ENCODE measurements around the gene SOHLH2.

Gene SOHLH2

GRCh38 chr13:36151591-36151990, 62.8 kb downstream of the SOHLH2 start:
- Histone ChIP-seq H3K4me3 (ENCODE audit: low read depth in 1 of 2, low read length in 2 of 2) (no peak overlapping the region), H3K9me3 (ENCODE audit: control insufficient read depth in 1 of 2, low read length in 2 of 2) (no peaks in the 10 kb centered on the region), H3K4me1 (ENCODE audit: control insufficient read depth in 1 of 2, insufficient read depth in 2 of 2, low read length in 2 of 2) (peaks cover 0 to 6% of the 10 kb centered on the region in 2 donors), H3K27ac (ENCODE audit: low read length) (no peak overlapping the region), H3K36me3 (ENCODE audit: control insufficient read depth in 1 of 2, insufficient read depth in 2 of 2, low read length in 2 of 2) (no peaks in the 10 kb centered on the region), H3K27me3 (ENCODE audit: low read depth, low read length) (no peaks in the 10 kb centered on the region)

- H3K27ac ChIP-seq (ENCODE audit: low read length): no peak overlapping the region
- no peaks in the 10 kb centered on the region for H3K27me3 ChIP-seq (ENCODE audit: low read depth, low read length)
- H3K9me3 ChIP-seq (ENCODE audit: control insufficient read depth in 1 of 2, low read length in 2 of 2): peaks cover 0 to 3% of the 10 kb centered on the region in 2 donors
- H3K4me3 ChIP-seq (ENCODE audit: low read depth in 1 of 2, low read length in 2 of 2): no peak overlapping the region
- no peaks in the 10 kb centered on the region for H3K36me3 ChIP-seq (ENCODE audit: control insufficient read depth in 1 of 2, insufficient read depth in 2 of 2, low read length in 2 of 2)
- H3K4me1 ChIP-seq (ENCODE audit: control insufficient read depth in 1 of 2, insufficient read depth in 2 of 2, low read length in 2 of 2): no peaks in the 10 kb centered on the region
Observed at GRCh38 chr13:36148446-36148845, 65.9 kb downstream of the SOHLH2 start.

GRCh38 chr13:36147330-36147729, 67.0 kb downstream of the SOHLH2 start:
- no peak overlapping the region for H3K4me3 ChIP-seq (ENCODE audit: low read depth in 1 of 2, low read length in 2 of 2)
- no peaks in the 10 kb centered on the region for H3K4me1 ChIP-seq (ENCODE audit: control insufficient read depth in 1 of 2, insufficient read depth in 2 of 2, low read length in 2 of 2)
- peaks cover 0 to 3% of the 10 kb centered on the region in 2 donors for H3K9me3 ChIP-seq (ENCODE audit: control insufficient read depth in 1 of 2, low read length in 2 of 2)
- H3K36me3 ChIP-seq (ENCODE audit: control insufficient read depth in 1 of 2, insufficient read depth in 2 of 2, low read length in 2 of 2): no peaks in the 10 kb centered on the region
- no peak overlapping the region for H3K27ac ChIP-seq (ENCODE audit: low read length)
- H3K27me3 ChIP-seq (ENCODE audit: low read depth, low read length): no peaks in the 10 kb centered on the region

GRCh38 chr13:36146511-36147269, 67.7 kb downstream of the SOHLH2 start:
- no peaks in the 10 kb centered on the region for H3K27me3 ChIP-seq (ENCODE audit: low read depth, low read length)
- H3K9me3 ChIP-seq (ENCODE audit: control insufficient read depth in 1 of 2, low read length in 2 of 2): peaks cover 0 to 3% of the 10 kb centered on the region in 2 donors
- no peaks in the 10 kb centered on the region for H3K4me1 ChIP-seq (ENCODE audit: control insufficient read depth in 1 of 2, insufficient read depth in 2 of 2, low read length in 2 of 2)
- H3K36me3 ChIP-seq (ENCODE audit: control insufficient read depth in 1 of 2, insufficient read depth in 2 of 2, low read length in 2 of 2): no peaks in the 10 kb centered on the region
- no peak overlapping the region for H3K27ac ChIP-seq (ENCODE audit: low read length)
- no peak overlapping the region for H3K4me3 ChIP-seq (ENCODE audit: low read depth in 1 of 2, low read length in 2 of 2)

- no peaks in the 10 kb centered on the region for H3K4me1 ChIP-seq (ENCODE audit: control insufficient read depth in 1 of 2, insufficient read depth in 2 of 2, low read length in 2 of 2)
- H3K27me3 ChIP-seq (ENCODE audit: low read depth, low read length): no peaks in the 10 kb centered on the region
- H3K27ac ChIP-seq (ENCODE audit: low read length): no peak overlapping the region
- H3K9me3 ChIP-seq (ENCODE audit: control insufficient read depth in 1 of 2, low read length in 2 of 2): peaks cover 0 to 3% of the 10 kb centered on the region in 2 donors
- H3K4me3 ChIP-seq (ENCODE audit: low read depth in 1 of 2, low read length in 2 of 2): no peak overlapping the region
- no peaks in the 10 kb centered on the region for H3K36me3 ChIP-seq (ENCODE audit: control insufficient read depth in 1 of 2, insufficient read depth in 2 of 2, low read length in 2 of 2)
Observed at GRCh38 chr13:36143738-36144137, 70.6 kb downstream of the SOHLH2 start.

GRCh38 chr13:36142735-36143134, 71.6 kb downstream of the SOHLH2 start:
- H3K27me3 ChIP-seq (ENCODE audit: low read depth, low read length): no peaks in the 10 kb centered on the region
- H3K9me3 ChIP-seq (ENCODE audit: control insufficient read depth in 1 of 2, low read length in 2 of 2): peaks cover 0 to 3% of the 10 kb centered on the region in 2 donors
- H3K36me3 ChIP-seq (ENCODE audit: control insufficient read depth in 1 of 2, insufficient read depth in 2 of 2, low read length in 2 of 2): no peaks in the 10 kb centered on the region
- no peaks in the 10 kb centered on the region for H3K4me1 ChIP-seq (ENCODE audit: control insufficient read depth in 1 of 2, insufficient read depth in 2 of 2, low read length in 2 of 2)
- no peak overlapping the region for H3K27ac ChIP-seq (ENCODE audit: low read length)
- no peak overlapping the region for H3K4me3 ChIP-seq (ENCODE audit: low read depth in 1 of 2, low read length in 2 of 2)

- H3K4me1 ChIP-seq (ENCODE audit: control insufficient read depth in 1 of 2, insufficient read depth in 2 of 2, low read length in 2 of 2): no peaks in the 10 kb centered on the region
- H3K27ac ChIP-seq (ENCODE audit: low read length): no peak overlapping the region
- no peak overlapping the region for H3K4me3 ChIP-seq (ENCODE audit: low read depth in 1 of 2, low read length in 2 of 2)
- no peaks in the 10 kb centered on the region for H3K27me3 ChIP-seq (ENCODE audit: low read depth, low read length)
- H3K9me3 ChIP-seq (ENCODE audit: control insufficient read depth in 1 of 2, low read length in 2 of 2): no peaks in the 10 kb centered on the region
- H3K36me3 ChIP-seq (ENCODE audit: control insufficient read depth in 1 of 2, insufficient read depth in 2 of 2, low read length in 2 of 2): no peaks in the 10 kb centered on the region
Observed at GRCh38 chr13:36135876-36136275, 78.5 kb downstream of the SOHLH2 start.

GRCh38 chr13:36134632-36135031, 79.7 kb downstream of the SOHLH2 start:
- H3K9me3 ChIP-seq (ENCODE audit: control insufficient read depth in 1 of 2, low read length in 2 of 2): no peaks in the 10 kb centered on the region
- no peak overlapping the region for H3K27ac ChIP-seq (ENCODE audit: low read length)
- no peak overlapping the region for H3K4me3 ChIP-seq (ENCODE audit: low read depth in 1 of 2, low read length in 2 of 2)
- no peaks in the 10 kb centered on the region for H3K27me3 ChIP-seq (ENCODE audit: low read depth, low read length)
- no peaks in the 10 kb centered on the region for H3K36me3 ChIP-seq (ENCODE audit: control insufficient read depth in 1 of 2, insufficient read depth in 2 of 2, low read length in 2 of 2)
- no peaks in the 10 kb centered on the region for H3K4me1 ChIP-seq (ENCODE audit: control insufficient read depth in 1 of 2, insufficient read depth in 2 of 2, low read length in 2 of 2)

- no peaks in the 10 kb centered on the region for H3K4me1 ChIP-seq (ENCODE audit: control insufficient read depth in 1 of 2, insufficient read depth in 2 of 2, low read length in 2 of 2)
- H3K4me3 ChIP-seq (ENCODE audit: low read depth in 1 of 2, low read length in 2 of 2): no peak overlapping the region
- no peak overlapping the region for H3K27ac ChIP-seq (ENCODE audit: low read length)
- H3K9me3 ChIP-seq (ENCODE audit: control insufficient read depth in 1 of 2, low read length in 2 of 2): no peaks in the 10 kb centered on the region
- no peaks in the 10 kb centered on the region for H3K27me3 ChIP-seq (ENCODE audit: low read depth, low read length)
- H3K36me3 ChIP-seq (ENCODE audit: control insufficient read depth in 1 of 2, insufficient read depth in 2 of 2, low read length in 2 of 2): no peaks in the 10 kb centered on the region
Observed at GRCh38 chr13:36133950-36134626, 80.3 kb downstream of the SOHLH2 start.

- Histone ChIP-seq H3K4me1 (ENCODE audit: control insufficient read depth in 1 of 2, insufficient read depth in 2 of 2, low read length in 2 of 2) (no peaks in the 10 kb centered on the region), H3K27ac (ENCODE audit: low read length) (no peak overlapping the region), H3K4me3 (ENCODE audit: low read depth in 1 of 2, low read length in 2 of 2) (no peak overlapping the region), H3K27me3 (ENCODE audit: low read depth, low read length) (no peaks in the 10 kb centered on the region), H3K36me3 (ENCODE audit: control insufficient read depth in 1 of 2, insufficient read depth in 2 of 2, low read length in 2 of 2) (no peaks in the 10 kb centered on the region), H3K9me3 (ENCODE audit: control insufficient read depth in 1 of 2, low read length in 2 of 2) (no peaks in the 10 kb centered on the region)
Observed at GRCh38 chr13:36132376-36132775, 82.0 kb downstream of the SOHLH2 start.

- no peaks in the 10 kb centered on the region for H3K4me1 ChIP-seq (ENCODE audit: control insufficient read depth in 1 of 2, insufficient read depth in 2 of 2, low read length in 2 of 2)
- H3K27ac ChIP-seq (ENCODE audit: low read length): no peak overlapping the region
Observed at GRCh38 chr13:36131931-36132297, 82.4 kb downstream of the SOHLH2 start.

More at GRCh38 chr13:36131931-36132297, 82.4 kb downstream of the SOHLH2 start:
- no peaks in the 10 kb centered on the region for H3K36me3 ChIP-seq (ENCODE audit: control insufficient read depth in 1 of 2, insufficient read depth in 2 of 2, low read length in 2 of 2)
- H3K4me3 ChIP-seq (ENCODE audit: low read depth in 1 of 2, low read length in 2 of 2): peak overlapping the region; percentile 43 to 69
- H3K9me3 ChIP-seq (ENCODE audit: control insufficient read depth in 1 of 2, low read length in 2 of 2): no peaks in the 10 kb centered on the region
- H3K27me3 ChIP-seq (ENCODE audit: low read depth, low read length): no peaks in the 10 kb centered on the region

All from muscle layer of duodenum (tissue), 2 donors.